Vagina (tissue), 2 donors: ENCODE data around the gene DBI. TPM values are rescaled to one million over a fixed set of nuclear protein-coding genes. Genes with fewer than 3 reads are reported as not detected.

Experiments
- DNase-seq, 2 donors: peaks; one replicate each; pipeline ENCODE4 v3.0.0-alpha.2; 2017; ENCODE audit errors: extremely low spot score in 2 of 2
- H3K27ac ChIP-seq: fragments of 200-600 bp; sonication (generic); one replicate; pipeline ENCODE4 v1.5.1; 2019
- H3K27me3 ChIP-seq: fragments of 200-600 bp; sonication (generic); one replicate; pipeline ENCODE4 v1.5.1; 2019
- H3K36me3 ChIP-seq, 2 donors: fragments of 200-600 bp; sonication (generic); one replicate each; pipeline ENCODE4 v1.5.1; 2017 to 2019
- H3K4me1 ChIP-seq: fragments of 200-600 bp; sonication (generic); one replicate; pipeline ENCODE4 v1.5.1; 2019
- H3K4me3 ChIP-seq, 2 donors: fragments of 200-600 bp; sonication (generic); 1 replicate in 1 of 2; 2 replicates in 1 of 2; pipeline ENCODE4 v1.5.1; 2016 to 2019
- H3K9me3 ChIP-seq: fragments of 200-600 bp; sonication (generic); one replicate; pipeline ENCODE4 v1.5.1; 2019
- CTCF ChIP-seq, 3 experiments: fragments of 450-650 bp in 2 of 3; fragments of 200-600 bp in 1 of 3; sonication (generic) in 1 of 3; IDR thresholded peaks; one replicate each; pipeline ENCODE4 v1.5.1; 2017 to 2019; ENCODE audit warnings: antibody characterized with exemption in 3 of 3, mild to moderate bottlenecking in 2 of 3, moderate library complexity in 2 of 3
- POLR2A ChIP-seq, 2 donors: fragments of 450-650 bp; IDR thresholded peaks; one replicate each; pipeline ENCODE4 v1.6.1; 2017; ENCODE audit warnings: antibody characterized with exemption in 2 of 2, mild to moderate bottlenecking in 2 of 2, moderate library complexity in 2 of 2
- POLR2AphosphoS5 ChIP-seq, 2 donors: sonication (generic); formaldehyde crosslinking; IDR thresholded peaks; one replicate each; pipeline ENCODE4 v1.9.0; 2017; ENCODE audit warnings: antibody characterized with exemption in 2 of 2, mild to moderate bottlenecking in 2 of 2, low read depth in 1 of 2; ENCODE audit not compliant: insufficient read depth in 1 of 2
- intact Hi-C: fragments of 100-400 bp; cut with DNase I; formaldehyde crosslinking; loops from one replicate; pipeline ENCODE4 v1.15.1; 2023
- total RNA-seq: library from RNA; depleted of rRNA; stranded (reverse); fragments of >200 nt; gene quantifications from one replicate; pipeline ENCODE4 v1.2.3, GENCODE V29; 2016

DBI gene
- total RNA-seq, 1 donor from 2014 or later: 117 TPM

GRCh38 chr2:119417908-119418307, 51.1 kb downstream of the DBI start:
- TF ChIP-seq CTCF (IDR thresholded peaks at IDR 0.05) (no peak), POLR2A (IDR thresholded peaks at IDR 0.05) (no peak), POLR2AphosphoS5 (IDR thresholded peaks at IDR 0.05; ENCODE audit: insufficient read depth in 1 of 2, low read depth in 1 of 2) (no peak)
- H3K4me1 ChIP-seq: no peaks in the 10 kb centered on the region
- H3K4me3 ChIP-seq: no peak overlapping the region
- H3K27ac ChIP-seq: no peak overlapping the region
- DNase-seq: no peak
- intact Hi-C loops: no loop called here
- H3K27me3 ChIP-seq: no peaks in the 10 kb centered on the region
- no peaks in the 10 kb centered on the region for H3K36me3 ChIP-seq
- no peaks in the 10 kb centered on the region for H3K9me3 ChIP-seq

- TF ChIP-seq CTCF (IDR thresholded peaks at IDR 0.05): no peak
- TF ChIP-seq POLR2AphosphoS5 (IDR thresholded peaks at IDR 0.05; ENCODE audit: insufficient read depth in 1 of 2, low read depth in 1 of 2): no peak
- no peak for TF ChIP-seq POLR2A (IDR thresholded peaks at IDR 0.05)
- H3K27ac ChIP-seq: no peak overlapping the region
Measured at GRCh38 chr2:119419065-119419464, 52.3 kb downstream of the DBI start.

GRCh38 chr2:119419803-119420508, 53.2 kb downstream of the DBI start:
- DNase-seq: no peak

More at GRCh38 chr2:119419065-119419464, 52.3 kb downstream of the DBI start:
- no peaks in the 10 kb centered on the region for H3K27me3 ChIP-seq
- intact Hi-C loops: no loop called here
- H3K4me3 ChIP-seq: no peak overlapping the region
- no peaks in the 10 kb centered on the region for H3K9me3 ChIP-seq
- no peaks in the 10 kb centered on the region for H3K36me3 ChIP-seq
- no peak for DNase-seq
- no peaks in the 10 kb centered on the region for H3K4me1 ChIP-seq

GRCh38 chr2:119421304-119421703, 54.5 kb downstream of the DBI start:
- Histone ChIP-seq H3K36me3 (no peaks in the 10 kb centered on the region), H3K4me1 (peaks cover 6% of the 10 kb centered on the region), H3K27ac (no peak overlapping the region), H3K27me3 (no peaks in the 10 kb centered on the region), H3K4me3 (no peak overlapping the region), H3K9me3 (no peaks in the 10 kb centered on the region)
- TF ChIP-seq POLR2AphosphoS5 (IDR thresholded peaks at IDR 0.05; ENCODE audit: insufficient read depth in 1 of 2, low read depth in 1 of 2): no peak
- no peak for TF ChIP-seq POLR2A (IDR thresholded peaks at IDR 0.05)
- TF ChIP-seq CTCF (IDR thresholded peaks at IDR 0.05): no peak
- intact Hi-C loops: no loop called here
- DNase-seq: no peak

More at GRCh38 chr2:119419803-119420508, 53.2 kb downstream of the DBI start:
- TF ChIP-seq POLR2A (IDR thresholded peaks at IDR 0.05): no peak
- Histone ChIP-seq H3K27me3 (no peaks in the 10 kb centered on the region), H3K4me3 (no peak overlapping the region), H3K36me3 (no peaks in the 10 kb centered on the region), H3K4me1 (no peaks in the 10 kb centered on the region), H3K9me3 (no peaks in the 10 kb centered on the region), H3K27ac (no peak overlapping the region)
- intact Hi-C loops: no loop called here

- Histone ChIP-seq H3K4me1 (peaks cover 11% of the 10 kb centered on the region), H3K4me3 (no peak overlapping the region), H3K27me3 (no peaks in the 10 kb centered on the region), H3K27ac (no peak overlapping the region), H3K9me3 (no peaks in the 10 kb centered on the region), H3K36me3 (no peaks in the 10 kb centered on the region)
- TF ChIP-seq CTCF (IDR thresholded peaks at IDR 0.05) (no peak), POLR2A (IDR thresholded peaks at IDR 0.05) (no peak), POLR2AphosphoS5 (IDR thresholded peaks at IDR 0.05; ENCODE audit: insufficient read depth in 1 of 2, low read depth in 1 of 2) (no peak)
- no peak for DNase-seq
- intact Hi-C loops: no loop called here
Measured at GRCh38 chr2:119421741-119422140, 55.0 kb downstream of the DBI start.

Other genes starting within 250 kb of the DBI start
- not detected for gene C1QL2, start 208.2 kb upstream of the DBI start, total RNA-seq
- gene STEAP3, start 143.1 kb upstream of the DBI start, total RNA-seq: 22.1 TPM
- 3.7 TPM for gene C2orf76, start 143 bp upstream of the DBI start, total RNA-seq
- 3.2 TPM for gene TMEM37, start 64.9 kb downstream of the DBI start, total RNA-seq
- gene SCTR, start 157.5 kb downstream of the DBI start, total RNA-seq: not detected
- gene CFAP221, start 177.5 kb downstream of the DBI start, total RNA-seq: 3.9 TPM